ENCODE data around the gene KRT20. TPM values are rescaled to one million over a fixed set of nuclear protein-coding genes. Genes with fewer than 3 reads are reported as not detected.

The KRT20 gene
- total RNA-seq, 1 donor from 2014 or later = not detected

- Mint-ChIP-seq H3K9me3 (no peaks in the 10 kb centered on the region), H3K4me3 (no peak overlapping the region), H3K36me3 (ENCODE audit: low read depth) (no peaks in the 10 kb centered on the region), H3K27ac (ENCODE audit: unreplicated experiment) (no peak overlapping the region), H3K4me1 (no peaks in the 10 kb centered on the region), H3K27me3 (ENCODE audit: low read depth) (peaks cover 35% of the 10 kb centered on the region)
- no peak for DNase-seq (ENCODE audit: low read depth, low spot score)
- TF ChIP-seq CTCF (conservative IDR thresholded peaks at IDR 0.05) = no peak
Measured at GRCh38 chr17:40883031-40883430, 2.0 kb downstream of the KRT20 start.

GRCh38 chr17:40879026-40879425, 6.0 kb downstream of the KRT20 start:
- no peaks in the 10 kb centered on the region for H3K36me3 Mint-ChIP-seq (ENCODE audit: low read depth)
- no peak overlapping the region for H3K4me3 Mint-ChIP-seq
- peaks cover 13% of the 10 kb centered on the region for H3K27me3 Mint-ChIP-seq (ENCODE audit: low read depth)
- no peak for DNase-seq (ENCODE audit: low read depth, low spot score)
- no peak for TF ChIP-seq CTCF (conservative IDR thresholded peaks at IDR 0.05)
- H3K9me3 Mint-ChIP-seq = no peaks in the 10 kb centered on the region
- no peaks in the 10 kb centered on the region for H3K4me1 Mint-ChIP-seq
- no peak overlapping the region for H3K27ac Mint-ChIP-seq (ENCODE audit: unreplicated experiment)

- no peak for DNase-seq (ENCODE audit: low read depth, low spot score)
- Mint-ChIP-seq H3K4me3 (no peak overlapping the region), H3K4me1 (no peaks in the 10 kb centered on the region), H3K27me3 (ENCODE audit: low read depth) (peaks cover 3% of the 10 kb centered on the region), H3K27ac (ENCODE audit: unreplicated experiment) (no peak overlapping the region), H3K36me3 (ENCODE audit: low read depth) (no peaks in the 10 kb centered on the region), H3K9me3 (no peaks in the 10 kb centered on the region)
- no peak for TF ChIP-seq CTCF (conservative IDR thresholded peaks at IDR 0.05)
Measured at GRCh38 chr17:40878044-40878443, 7.0 kb downstream of the KRT20 start.

GRCh38 chr17:40873801-40874200, 11.2 kb downstream of the KRT20 start:
- Mint-ChIP-seq H3K27me3 (ENCODE audit: low read depth) (peaks cover 13% of the 10 kb centered on the region), H3K36me3 (ENCODE audit: low read depth) (no peaks in the 10 kb centered on the region), H3K4me1 (no peaks in the 10 kb centered on the region), H3K4me3 (no peak overlapping the region), H3K27ac (ENCODE audit: unreplicated experiment) (no peak overlapping the region), H3K9me3 (no peaks in the 10 kb centered on the region)
- no peak for TF ChIP-seq CTCF (conservative IDR thresholded peaks at IDR 0.05)
- no peak for DNase-seq (ENCODE audit: low read depth, low spot score)

GRCh38 chr17:40873255-40873654, 11.8 kb downstream of the KRT20 start:
- H3K27me3 Mint-ChIP-seq (ENCODE audit: low read depth) = peaks cover 13% of the 10 kb centered on the region
- no peaks in the 10 kb centered on the region for H3K36me3 Mint-ChIP-seq (ENCODE audit: low read depth)
- H3K4me3 Mint-ChIP-seq = no peak overlapping the region
- no peak overlapping the region for H3K27ac Mint-ChIP-seq (ENCODE audit: unreplicated experiment)
- no peaks in the 10 kb centered on the region for H3K9me3 Mint-ChIP-seq
- no peaks in the 10 kb centered on the region for H3K4me1 Mint-ChIP-seq
- no peak for DNase-seq (ENCODE audit: low read depth, low spot score)
- no peak for TF ChIP-seq CTCF (conservative IDR thresholded peaks at IDR 0.05)

- Mint-ChIP-seq H3K4me1 (no peaks in the 10 kb centered on the region), H3K4me3 (no peak overlapping the region), H3K27me3 (ENCODE audit: low read depth) (peaks cover 13% of the 10 kb centered on the region), H3K27ac (ENCODE audit: unreplicated experiment) (no peak overlapping the region), H3K36me3 (ENCODE audit: low read depth) (no peaks in the 10 kb centered on the region), H3K9me3 (no peaks in the 10 kb centered on the region)
- DNase-seq (ENCODE audit: low read depth, low spot score) = no peak
- no peak for TF ChIP-seq CTCF (conservative IDR thresholded peaks at IDR 0.05)
Measured at GRCh38 chr17:40872416-40872815, 12.6 kb downstream of the KRT20 start.

All from neural crest cell (in vitro differentiated cells).